PFSK-1 (cell line): Measurements from ENCODE around the gene BRAT1.

ENCODE experiments used
- POLR2AphosphoS5 ChIP-seq: IDR thresholded peaks from 2 replicates; pipeline ENCODE4 v1.6.1; 2012; ENCODE audit warnings: low read depth, mild to moderate bottlenecking, control low read depth, low read length, moderate library complexity
- REST ChIP-seq, 2 experiments: IDR thresholded peaks; 2 replicates each; pipeline versions ENCODE4 v1.6.1 to v1.8.0; 2011 to 2012; ENCODE audit warnings: low read depth in 2 of 2, low read length in 2 of 2, control low read depth in 1 of 2, inconsistent platforms in 1 of 2, mild to moderate bottlenecking in 1 of 2, moderate library complexity in 1 of 2; ENCODE audit not compliant: insufficient read depth in 1 of 2
- SIN3A ChIP-seq: IDR thresholded peaks from 2 replicates; pipeline ENCODE4 v1.6.1; 2012; ENCODE audit warnings: mild to moderate bottlenecking, low read length, moderate library complexity, borderline replicate concordance; ENCODE audit not compliant: insufficient read depth
- TAF1 ChIP-seq: IDR thresholded peaks from 2 replicates; pipeline ENCODE4 v1.6.1; 2012; ENCODE audit warnings: low read length, control low read depth, borderline replicate concordance; ENCODE audit not compliant: insufficient read depth

GRCh38 chr7:2497065-2497464, 58.3 kb downstream of the BRAT1 start:
- TF ChIP-seq TAF1 (no peak), POLR2AphosphoS5 (no peak), REST (IDR thresholded peaks at IDR 0.05; ENCODE audit: insufficient read depth in 1 of 2, low read depth in 2 of 2, low read length in 2 of 2) (no peak), SIN3A (no peak)
